Neural cell (in vitro differentiated cells): ENCODE measurements around the gene HPSE2. TPM values are rescaled to one million over a fixed set of nuclear protein-coding genes. Genes with fewer than 3 reads are reported as not detected.
A peak's percentile ranks its signal among the peaks of the same experiment; 100 is the strongest.

Source experiments
- H2AFZ ChIP-seq: fragments of 200-600, 300-800 bp; sonication (generic), shearing (Covaris generic); 2 replicates; pipeline ENCODE4 v1.6.0; 2014; ENCODE audit warnings: low read depth, mild to moderate bottlenecking, antibody characterized with exemption, low read length, moderate library complexity
- H3F3A ChIP-seq: fragments of 200-600 bp; shearing (Covaris generic); 2 replicates; pipeline ENCODE4 v1.6.1; 2016; ENCODE audit warnings: mild to moderate bottlenecking, moderate library complexity, mixed read lengths, antibody characterized with exemption, low read length; ENCODE audit not compliant: insufficient read depth, poor library complexity, severe bottlenecking
- H3K27ac ChIP-seq: fragments of 200-600, 300-800 bp; sonication (generic), shearing (Covaris generic); 2 replicates; pipeline ENCODE4 v1.5.1; 2014; ENCODE audit warnings: mild to moderate bottlenecking, low read length, moderate library complexity
- H3K27me3 ChIP-seq: fragments of 300-800, 200-600 bp; sonication (generic), shearing (Covaris generic); 2 replicates; pipeline ENCODE4 v1.6.0; 2014; ENCODE audit warnings: mild to moderate bottlenecking, low read depth, low read length, moderate library complexity; ENCODE audit not compliant: insufficient read depth
- H3K36me3 ChIP-seq: fragments of 300-800, 200-600 bp; sonication (generic), shearing (Covaris generic); 2 replicates; pipeline ENCODE4 v1.5.1; 2014; ENCODE audit warnings: mild to moderate bottlenecking, antibody characterized with exemption, low read length, moderate library complexity; ENCODE audit not compliant: insufficient read depth
- H3K4me2 ChIP-seq: fragments of 300-800, 200-600 bp; sonication (generic), shearing (Covaris generic); 2 replicates; pipeline ENCODE4 v1.6.0; 2014; ENCODE audit warnings: mild to moderate bottlenecking, low read length
- H3K4me3 ChIP-seq: fragments of 300-800, 200-600 bp; sonication (generic), shearing (Covaris generic); 2 replicates; pipeline ENCODE4 v1.5.1; 2014; ENCODE audit warnings: mild to moderate bottlenecking, low read length, moderate library complexity
- H3K79me2 ChIP-seq: fragments of 200-600 bp; shearing (Covaris generic); replicated peaks from 2 replicates; pipeline ENCODE4 v1.6.0; 2014; ENCODE audit warnings: mild to moderate bottlenecking, low read length, moderate library complexity; ENCODE audit not compliant: insufficient read depth
- H3K9ac ChIP-seq: fragments of 300-800, 200-600 bp; sonication (generic), shearing (Covaris generic); 2 replicates; pipeline ENCODE4 v1.6.1; 2016; ENCODE audit warnings: mild to moderate bottlenecking, low read length, mixed read lengths
- H3K9me2 ChIP-seq: fragments of 200-600 bp; shearing (Covaris generic); 2 replicates; pipeline ENCODE4 v1.6.1; 2016; ENCODE audit warnings: mild to moderate bottlenecking, low read length, mixed read lengths; ENCODE audit not compliant: insufficient read depth
- H3K9me3 ChIP-seq: fragments of 200-600, 300-800 bp; sonication (generic), shearing (Covaris generic); 2 replicates; pipeline ENCODE4 v1.6.1; 2016; ENCODE audit warnings: mild to moderate bottlenecking, mixed run types, low read length, moderate library complexity, mixed read lengths
- H4K20me1 ChIP-seq: fragments of 200-600 bp; shearing (Covaris generic); 2 replicates; pipeline ENCODE4 v1.6.1; 2016; ENCODE audit warnings: mild to moderate bottlenecking, mixed run types; ENCODE audit not compliant: insufficient read depth
- EP300 ChIP-seq: fragments of 450-650 bp; conservative IDR thresholded peaks from 2 replicates; pipeline ENCODE4 v1.6.1; 2014; ENCODE audit warnings: antibody characterized with exemption, mild to moderate bottlenecking, moderate library complexity; ENCODE audit not compliant: poor library complexity, severe bottlenecking
- EZH2 ChIP-seq: fragments of 200-600, 300-800 bp; shearing (Covaris generic), sonication (generic); IDR thresholded peaks from 2 replicates; pipeline ENCODE4 v1.6.1; 2014; ENCODE audit warnings: antibody characterized with exemption, low read length, borderline replicate concordance, mild to moderate bottlenecking; ENCODE audit not compliant: insufficient read depth, poor library complexity, severe bottlenecking
- MXI1 ChIP-seq: fragments of 450-650 bp; conservative IDR thresholded peaks from 2 replicates; pipeline ENCODE4 v1.6.1; 2014; ENCODE audit warnings: antibody characterized with exemption, mild to moderate bottlenecking; ENCODE audit not compliant: poor library complexity, severe bottlenecking
- POLR2AphosphoS5 ChIP-seq: IDR thresholded peaks from 2 replicates; pipeline ENCODE4 v1.6.1; 2012
- RAD21 ChIP-seq: fragments of 450-650 bp; conservative IDR thresholded peaks from 2 replicates; pipeline ENCODE4 v1.6.1; 2014; ENCODE audit warnings: antibody characterized with exemption, mild to moderate bottlenecking, moderate library complexity
- REST ChIP-seq: IDR thresholded peaks from 2 replicates; pipeline ENCODE4 v1.6.1; 2012; ENCODE audit warnings: borderline replicate concordance
- SMC3 ChIP-seq: fragments of 450-650 bp; conservative IDR thresholded peaks from 2 replicates; pipeline ENCODE4 v1.6.1; 2014; ENCODE audit warnings: antibody characterized with exemption, mild to moderate bottlenecking, moderate library complexity; ENCODE audit not compliant: poor library complexity
- TAF1 ChIP-seq: IDR thresholded peaks from 2 replicates; pipeline ENCODE4 v1.6.1; 2012; ENCODE audit warnings: low read depth
- polyA plus RNA-seq: library from polyadenylated mRNA; depleted of rRNA; stranded (reverse); fragments of >200 nt; gene quantifications from 2 replicates; pipeline ENCODE4 v1.2.3, GENCODE V29; 2014
- TF ChIP-seq, protein P1 (sequence below): fragments of 450-650 bp; IDR thresholded peaks from 2 replicates; pipeline ENCODE4 v1.5.1; 2014; ENCODE audit warnings: antibody characterized with exemption, mild to moderate bottlenecking, moderate library complexity; ENCODE audit not compliant: poor library complexity, severe bottlenecking

Gene HPSE2
- polyA plus RNA-seq, 1 donor from 2014 or later = not detected

DNA sequence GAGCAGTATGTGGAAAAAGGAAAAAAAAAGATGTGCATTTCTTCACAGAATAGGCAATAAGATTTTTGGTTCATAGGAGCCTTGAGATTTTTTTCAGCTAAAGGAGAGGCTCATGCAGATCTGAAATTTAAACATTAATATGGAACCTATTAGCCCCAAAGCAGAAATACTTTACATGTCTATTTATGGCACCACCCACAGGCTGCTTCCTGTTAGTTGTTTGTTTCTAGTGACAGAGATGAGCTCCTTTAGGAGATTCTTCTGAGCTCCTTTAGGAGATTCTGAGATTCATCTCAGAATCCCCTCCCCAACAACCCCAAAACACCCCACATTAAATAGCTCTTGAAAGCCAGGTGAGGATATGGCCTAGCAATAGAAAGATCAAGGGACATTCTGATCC, 761.0 kb downstream of the HPSE2 start:
- Histone ChIP-seq H3F3A (no peaks in the 10 kb centered on the region), H3K9me3 (no peaks in the 10 kb centered on the region), H3K27ac (no peak overlapping the region), H3K9ac (no peak overlapping the region), H3K4me3 (no peak overlapping the region), H3K9me2 (no peaks in the 10 kb centered on the region), H3K27me3 (no peaks in the 10 kb centered on the region), H3K4me2 (no peak overlapping the region), H2AFZ (no peak overlapping the region), H3K79me2 (no peaks in the 10 kb centered on the region), H3K36me3 (no peaks in the 10 kb centered on the region), H4K20me1 (no peaks in the 10 kb centered on the region)
- TF ChIP-seq, protein P1, sequence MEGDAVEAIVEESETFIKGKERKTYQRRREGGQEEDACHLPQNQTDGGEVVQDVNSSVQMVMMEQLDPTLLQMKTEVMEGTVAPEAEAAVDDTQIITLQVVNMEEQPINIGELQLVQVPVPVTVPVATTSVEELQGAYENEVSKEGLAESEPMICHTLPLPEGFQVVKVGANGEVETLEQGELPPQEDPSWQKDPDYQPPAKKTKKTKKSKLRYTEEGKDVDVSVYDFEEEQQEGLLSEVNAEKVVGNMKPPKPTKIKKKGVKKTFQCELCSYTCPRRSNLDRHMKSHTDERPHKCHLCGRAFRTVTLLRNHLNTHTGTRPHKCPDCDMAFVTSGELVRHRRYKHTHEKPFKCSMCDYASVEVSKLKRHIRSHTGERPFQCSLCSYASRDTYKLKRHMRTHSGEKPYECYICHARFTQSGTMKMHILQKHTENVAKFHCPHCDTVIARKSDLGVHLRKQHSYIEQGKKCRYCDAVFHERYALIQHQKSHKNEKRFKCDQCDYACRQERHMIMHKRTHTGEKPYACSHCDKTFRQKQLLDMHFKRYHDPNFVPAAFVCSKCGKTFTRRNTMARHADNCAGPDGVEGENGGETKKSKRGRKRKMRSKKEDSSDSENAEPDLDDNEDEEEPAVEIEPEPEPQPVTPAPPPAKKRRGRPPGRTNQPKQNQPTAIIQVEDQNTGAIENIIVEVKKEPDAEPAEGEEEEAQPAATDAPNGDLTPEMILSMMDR = no peak
- TF ChIP-seq EP300 (no peak), MXI1 (no peak), EZH2 (no peak), POLR2AphosphoS5 (no peak), REST (no peak), SMC3 (no peak), TAF1 (no peak), RAD21 (no peak)

DNA sequence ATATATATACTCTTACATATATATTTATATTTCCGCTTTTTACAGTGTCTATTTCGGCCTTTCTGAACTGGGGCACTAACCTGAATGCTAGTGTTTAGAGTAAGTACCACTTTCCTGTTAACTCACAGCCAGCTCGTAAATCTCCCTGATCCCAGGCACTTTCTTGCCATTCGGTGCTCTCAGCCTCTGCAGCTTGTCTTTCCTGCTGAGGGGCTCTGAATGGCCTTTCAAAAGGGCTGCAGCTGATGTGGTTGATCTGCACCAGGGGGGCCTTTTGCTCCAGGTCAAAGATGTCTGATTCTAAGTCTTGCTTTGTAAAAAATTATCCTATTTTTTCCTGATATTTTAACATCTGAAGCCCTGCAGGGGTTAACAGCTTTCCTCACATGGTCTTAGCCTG, 763.5 kb downstream of the HPSE2 start:
- no peaks in the 10 kb centered on the region for H3K9me3 ChIP-seq
- no peak overlapping the region for H2AFZ ChIP-seq
- no peaks in the 10 kb centered on the region for H3K9me2 ChIP-seq
- H4K20me1 ChIP-seq = no peaks in the 10 kb centered on the region
- H3K27me3 ChIP-seq = no peaks in the 10 kb centered on the region
- H3K36me3 ChIP-seq = no peaks in the 10 kb centered on the region
- no peaks in the 10 kb centered on the region for H3K79me2 ChIP-seq
- no peak overlapping the region for H3K4me2 ChIP-seq
- H3K9ac ChIP-seq = no peak overlapping the region
- no peak overlapping the region for H3K27ac ChIP-seq
- TF ChIP-seq REST (no peak), SMC3 (peak; percentile 46)
- H3K4me3 ChIP-seq = no peak overlapping the region
- H3F3A ChIP-seq = no peaks in the 10 kb centered on the region
